ENCODE data around the gene SVEP1. TPM values are rescaled to one million over a fixed set of nuclear protein-coding genes. Genes with fewer than 3 reads are reported as not detected.

Gene SVEP1
- total RNA-seq, 1 experiment from 2014 or later, result 0.04 TPM

DNA sequence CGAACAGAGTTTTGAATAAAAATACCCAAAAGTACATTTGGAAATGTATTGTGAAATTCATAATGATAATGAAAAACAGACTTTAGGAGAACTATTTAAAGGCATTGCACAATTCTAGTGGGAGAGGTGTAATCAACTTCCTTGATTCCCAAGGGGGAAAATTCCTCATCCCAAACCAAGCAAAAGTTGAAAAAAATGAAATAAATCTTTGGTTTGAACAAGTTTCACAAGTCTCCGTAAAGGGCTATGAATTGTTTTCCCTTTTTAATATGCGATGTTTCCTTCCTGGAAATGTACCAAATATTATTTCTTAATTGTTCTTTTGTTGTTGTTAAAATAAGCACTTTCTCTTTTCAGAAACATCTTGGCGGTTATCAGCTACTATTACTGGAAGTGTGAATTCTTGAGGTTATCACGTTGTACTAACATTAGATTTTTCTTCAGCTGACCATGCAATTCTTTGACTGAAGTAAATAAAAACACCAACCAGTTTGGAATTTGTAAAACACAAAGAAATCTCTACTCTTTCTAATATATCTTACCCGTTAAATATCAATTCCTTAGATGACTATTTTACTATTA, 59.3 kb downstream of the SVEP1 start:
- H3K79me2 ChIP-seq (ENCODE audit: low read length), result no peaks in the 10 kb centered on the region
- H2AFZ ChIP-seq (ENCODE audit: low read length), result no peak overlapping the region
- H3K27me3 ChIP-seq (ENCODE audit: low read length), result no peaks in the 10 kb centered on the region
- TF ChIP-seq EZH2 (IDR thresholded peaks at IDR 0.05; ENCODE audit: low read length, unreplicated experiment) (no peak), EZH2phosphoT487 (IDR thresholded peaks at IDR 0.05; ENCODE audit: borderline replicate concordance, low read length) (no peak)
- TF ChIP-seq, protein P1, sequence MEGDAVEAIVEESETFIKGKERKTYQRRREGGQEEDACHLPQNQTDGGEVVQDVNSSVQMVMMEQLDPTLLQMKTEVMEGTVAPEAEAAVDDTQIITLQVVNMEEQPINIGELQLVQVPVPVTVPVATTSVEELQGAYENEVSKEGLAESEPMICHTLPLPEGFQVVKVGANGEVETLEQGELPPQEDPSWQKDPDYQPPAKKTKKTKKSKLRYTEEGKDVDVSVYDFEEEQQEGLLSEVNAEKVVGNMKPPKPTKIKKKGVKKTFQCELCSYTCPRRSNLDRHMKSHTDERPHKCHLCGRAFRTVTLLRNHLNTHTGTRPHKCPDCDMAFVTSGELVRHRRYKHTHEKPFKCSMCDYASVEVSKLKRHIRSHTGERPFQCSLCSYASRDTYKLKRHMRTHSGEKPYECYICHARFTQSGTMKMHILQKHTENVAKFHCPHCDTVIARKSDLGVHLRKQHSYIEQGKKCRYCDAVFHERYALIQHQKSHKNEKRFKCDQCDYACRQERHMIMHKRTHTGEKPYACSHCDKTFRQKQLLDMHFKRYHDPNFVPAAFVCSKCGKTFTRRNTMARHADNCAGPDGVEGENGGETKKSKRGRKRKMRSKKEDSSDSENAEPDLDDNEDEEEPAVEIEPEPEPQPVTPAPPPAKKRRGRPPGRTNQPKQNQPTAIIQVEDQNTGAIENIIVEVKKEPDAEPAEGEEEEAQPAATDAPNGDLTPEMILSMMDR (conservative IDR thresholded peaks at IDR 0.05; ENCODE audit: low read depth, low read length), result no peak
- no peaks in the 10 kb centered on the region for H3F3A ChIP-seq (ENCODE audit: low read length, unreplicated experiment)
- no peak for ATAC-seq
- BruUV-seq (replicated peaks), result no TSS peak
- no peaks in the 10 kb centered on the region for H3K36me3 ChIP-seq (ENCODE audit: low read depth, low read length)
- H3K4me3 ChIP-seq (ENCODE audit: low read length), result no peak overlapping the region
- H3K4me1 ChIP-seq (ENCODE audit: insufficient read depth, low read length), result no peaks in the 10 kb centered on the region
- intact Hi-C loops (cut with micrococcal nuclease), result no loop called here
- no peaks in the 10 kb centered on the region for H3K9me2 ChIP-seq (replicated peaks; ENCODE audit: low read length)
- no peaks in the 10 kb centered on the region for H3K9me3 ChIP-seq (ENCODE audit: low read length)
- no peak overlapping the region for H3K4me2 ChIP-seq (ENCODE audit: low read length)
- ChIA-PET CTCF (no interaction called here), POLR2A (ENCODE audit: unreplicated experiment) (no interaction called here)
- no peaks in the 10 kb centered on the region for H4K20me1 ChIP-seq (ENCODE audit: low read length)
- no peak overlapping the region for H3K9ac ChIP-seq (ENCODE audit: low read length)
- no peak for DNase-seq
- H3K27ac ChIP-seq (ENCODE audit: low read length), result no peak overlapping the region

DNA sequence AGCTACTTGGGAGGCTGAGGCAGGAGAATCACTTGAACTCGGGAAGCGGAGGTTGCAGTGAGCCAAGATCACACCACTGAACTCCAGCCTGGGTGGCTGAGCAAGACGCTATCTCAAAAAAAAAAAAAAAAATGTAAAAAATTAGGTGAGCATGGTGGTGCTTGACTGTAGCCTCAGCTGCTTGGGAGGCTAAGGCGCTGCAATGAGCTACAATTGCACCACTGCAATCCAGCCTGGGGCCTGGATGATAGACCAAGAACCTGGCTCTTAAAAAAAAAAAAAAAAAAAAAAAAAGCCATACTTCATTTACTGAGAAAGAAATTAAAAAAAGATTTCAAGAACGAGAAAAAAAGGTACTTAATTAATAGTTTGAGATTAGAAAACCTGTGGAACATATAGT, 62.1 kb downstream of the SVEP1 start:
- BruUV-seq (replicated peaks), result no TSS peak
- ChIA-PET POLR2A (ENCODE audit: unreplicated experiment) (no interaction called here), CTCF (interaction anchor here (0.6 kb wide), 1 partner anchor 378 kb away, joined by 6 read pairs; no protein-coding TSS in a partner anchor)
- ATAC-seq (no peak), DNase-seq (no peak)
- Histone ChIP-seq H3K9me2 (replicated peaks; ENCODE audit: low read length) (no peaks in the 10 kb centered on the region), H3K27ac (ENCODE audit: low read length) (no peak overlapping the region), H3K9ac (ENCODE audit: low read length) (no peak overlapping the region), H3K4me1 (ENCODE audit: insufficient read depth, low read length) (no peaks in the 10 kb centered on the region), H3K79me2 (ENCODE audit: low read length) (no peaks in the 10 kb centered on the region), H4K20me1 (ENCODE audit: low read length) (no peaks in the 10 kb centered on the region), H3K36me3 (ENCODE audit: low read depth, low read length) (no peaks in the 10 kb centered on the region), H3F3A (ENCODE audit: low read length, unreplicated experiment) (no peaks in the 10 kb centered on the region), H3K9me3 (ENCODE audit: low read length) (no peaks in the 10 kb centered on the region), H3K4me2 (ENCODE audit: low read length) (no peak overlapping the region), H3K27me3 (ENCODE audit: low read length) (no peaks in the 10 kb centered on the region), H3K4me3 (ENCODE audit: low read length) (no peak overlapping the region), H2AFZ (ENCODE audit: low read length) (no peak overlapping the region)
- TF ChIP-seq EZH2 (IDR thresholded peaks at IDR 0.05; ENCODE audit: low read length, unreplicated experiment), result no peak
- TF ChIP-seq, protein P1 (conservative IDR thresholded peaks at IDR 0.05; ENCODE audit: low read depth, low read length), result no peak
- TF ChIP-seq EZH2phosphoT487 (IDR thresholded peaks at IDR 0.05; ENCODE audit: borderline replicate concordance, low read length), result no peak
- intact Hi-C loops (cut with micrococcal nuclease), result no loop called here

DNA sequence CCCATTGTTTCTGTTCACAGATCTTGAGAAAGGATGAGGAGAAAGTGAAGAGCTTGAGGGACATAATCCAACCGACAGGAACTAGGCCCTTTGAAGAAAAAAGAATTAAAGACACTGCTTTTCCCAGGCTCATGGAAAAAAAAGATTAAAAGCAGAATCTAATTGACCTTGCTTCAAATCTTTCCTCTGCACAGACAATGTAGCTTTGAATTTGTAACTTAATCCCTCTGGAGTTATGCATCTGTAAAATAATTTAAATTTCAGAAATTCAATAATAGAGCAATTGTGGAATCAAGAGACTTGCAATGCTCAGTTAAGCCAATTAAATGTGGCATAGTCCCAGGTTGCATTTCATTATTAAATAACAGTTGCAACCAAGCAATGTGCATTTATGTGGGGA, 64.6 kb downstream of the SVEP1 start:
- Histone ChIP-seq H4K20me1 (ENCODE audit: low read length) (no peaks in the 10 kb centered on the region), H3K9me3 (ENCODE audit: low read length) (no peaks in the 10 kb centered on the region), H3F3A (ENCODE audit: low read length, unreplicated experiment) (no peaks in the 10 kb centered on the region), H3K36me3 (ENCODE audit: low read depth, low read length) (no peaks in the 10 kb centered on the region), H3K27ac (ENCODE audit: low read length) (no peak overlapping the region), H3K4me1 (ENCODE audit: insufficient read depth, low read length) (no peaks in the 10 kb centered on the region), H2AFZ (ENCODE audit: low read length) (no peak overlapping the region), H3K27me3 (ENCODE audit: low read length) (no peaks in the 10 kb centered on the region), H3K4me3 (ENCODE audit: low read length) (no peak overlapping the region), H3K9ac (ENCODE audit: low read length) (no peak overlapping the region), H3K79me2 (ENCODE audit: low read length) (no peaks in the 10 kb centered on the region), H3K9me2 (replicated peaks; ENCODE audit: low read length) (no peaks in the 10 kb centered on the region), H3K4me2 (ENCODE audit: low read length) (no peak overlapping the region)
- ChIA-PET CTCF (no interaction called here), POLR2A (ENCODE audit: unreplicated experiment) (no interaction called here)
- BruUV-seq (replicated peaks), result no TSS peak
- no peak for DNase-seq
- TF ChIP-seq, protein P1 (conservative IDR thresholded peaks at IDR 0.05; ENCODE audit: low read depth, low read length), result no peak
- no peak for ATAC-seq
- intact Hi-C loops (cut with micrococcal nuclease), result no loop called here
